ENCODE data around the gene KRT86.

DNA sequence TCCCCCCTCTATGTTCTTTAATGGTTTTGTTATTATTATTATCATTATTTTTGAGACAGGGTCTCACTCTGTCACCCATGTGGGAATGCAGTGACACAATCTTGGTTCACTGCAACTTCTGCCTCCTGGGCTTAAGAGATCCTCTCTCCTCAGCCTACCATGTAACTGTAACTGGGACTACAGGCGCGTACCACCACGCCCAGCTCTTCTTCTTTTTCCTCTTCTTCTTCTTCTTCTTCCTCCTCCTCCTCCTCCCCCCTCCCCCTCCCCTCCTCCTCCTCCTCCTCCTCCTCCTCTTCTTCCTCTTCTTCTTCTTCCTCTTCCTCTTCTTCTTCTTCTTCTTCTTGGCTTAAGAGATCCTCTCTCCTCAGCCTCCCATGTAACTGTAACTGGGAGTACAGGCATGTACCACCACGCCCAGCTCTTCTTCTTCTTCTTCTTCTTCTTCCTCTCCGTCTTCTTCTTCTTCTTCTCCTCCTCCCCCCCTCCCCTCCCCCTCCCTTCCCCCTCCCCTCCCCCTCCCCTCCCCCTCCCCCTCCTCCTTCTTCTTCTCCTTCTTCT lies 46.8 kb upstream of the KRT86 start:
- TF ChIP-seq, protein P1, sequence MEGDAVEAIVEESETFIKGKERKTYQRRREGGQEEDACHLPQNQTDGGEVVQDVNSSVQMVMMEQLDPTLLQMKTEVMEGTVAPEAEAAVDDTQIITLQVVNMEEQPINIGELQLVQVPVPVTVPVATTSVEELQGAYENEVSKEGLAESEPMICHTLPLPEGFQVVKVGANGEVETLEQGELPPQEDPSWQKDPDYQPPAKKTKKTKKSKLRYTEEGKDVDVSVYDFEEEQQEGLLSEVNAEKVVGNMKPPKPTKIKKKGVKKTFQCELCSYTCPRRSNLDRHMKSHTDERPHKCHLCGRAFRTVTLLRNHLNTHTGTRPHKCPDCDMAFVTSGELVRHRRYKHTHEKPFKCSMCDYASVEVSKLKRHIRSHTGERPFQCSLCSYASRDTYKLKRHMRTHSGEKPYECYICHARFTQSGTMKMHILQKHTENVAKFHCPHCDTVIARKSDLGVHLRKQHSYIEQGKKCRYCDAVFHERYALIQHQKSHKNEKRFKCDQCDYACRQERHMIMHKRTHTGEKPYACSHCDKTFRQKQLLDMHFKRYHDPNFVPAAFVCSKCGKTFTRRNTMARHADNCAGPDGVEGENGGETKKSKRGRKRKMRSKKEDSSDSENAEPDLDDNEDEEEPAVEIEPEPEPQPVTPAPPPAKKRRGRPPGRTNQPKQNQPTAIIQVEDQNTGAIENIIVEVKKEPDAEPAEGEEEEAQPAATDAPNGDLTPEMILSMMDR (conservative IDR thresholded peaks at IDR 0.05) = no peak
- no peak for TF ChIP-seq ZFX (IDR thresholded peaks at IDR 0.05)

Data from C4-2B (cell line).